Mesothelial cell of epicardium (in vitro differentiated cells): ENCODE data around the gene IQCK. TPM values are rescaled to one million over a fixed set of nuclear protein-coding genes. Genes with fewer than 3 reads are reported as not detected.

Experiments
- DNase-seq, 2 experiments: peaks; one replicate each; pipeline ENCODE4 v3.0.0; 2021; ENCODE audit warnings: low spot score in 2 of 2; ENCODE audit not compliant: unreplicated experiment in 2 of 2
- H3K27ac Mint-ChIP-seq: 2 replicates; pipeline ENCODE4 v1.8.0; 2021; ENCODE audit warnings: mixed read lengths
- H3K27me3 Mint-ChIP-seq: 2 replicates; pipeline ENCODE4 v1.8.0; 2021; ENCODE audit warnings: low read depth, mixed read lengths
- H3K36me3 Mint-ChIP-seq: 2 replicates; pipeline ENCODE4 v1.8.0; 2021; ENCODE audit warnings: mixed read lengths
- H3K4me1 Mint-ChIP-seq: 2 replicates; pipeline ENCODE4 v1.8.0; 2021; ENCODE audit warnings: mixed read lengths
- H3K4me3 Mint-ChIP-seq: 2 replicates; pipeline ENCODE4 v1.8.0; 2021; ENCODE audit warnings: mild to moderate bottlenecking, moderate library complexity, mixed read lengths
- H3K9me3 Mint-ChIP-seq: 2 replicates; pipeline ENCODE4 v1.8.0; 2021; ENCODE audit warnings: mixed read lengths
- total RNA-seq: library from RNA; stranded (reverse); gene quantifications from 3 replicates; pipeline ENCODE4 v1.2.1, GENCODE V29; 2021
- TF ChIP-seq, protein P1 (sequence below): fragments of 200-600 bp; sonication (generic); IDR thresholded peaks from one replicate; pipeline ENCODE4 v1.5.0; 2021; ENCODE audit warnings: antibody characterized with exemption; ENCODE audit not compliant: unreplicated experiment

Gene IQCK
- total RNA-seq, 1 donor from 2014 or later: 16.0 TPM

DNA sequence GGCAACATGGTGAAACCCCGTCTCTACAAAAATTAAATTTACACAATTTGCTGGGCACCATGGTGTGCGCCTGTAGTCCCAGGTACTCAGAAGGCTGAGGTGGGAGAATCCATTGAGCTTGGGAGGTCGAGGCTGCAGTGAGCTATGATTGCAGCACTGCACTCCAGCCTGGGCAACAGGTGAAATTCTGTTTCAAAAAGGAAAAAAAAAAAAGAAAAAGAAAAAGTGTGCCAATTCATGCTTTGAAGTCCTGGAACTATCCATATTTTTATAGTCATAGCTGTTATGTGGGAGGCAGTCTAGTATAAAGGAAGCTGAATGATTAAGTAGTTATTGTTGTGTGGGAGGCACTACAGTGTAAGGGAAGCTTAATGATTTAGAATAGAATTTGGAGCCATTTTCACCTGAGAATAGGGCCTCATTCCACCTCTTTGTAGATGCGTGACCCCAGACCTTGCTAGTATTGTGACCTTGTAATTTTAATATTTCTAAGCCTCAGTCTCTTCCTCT, 31.6 kb downstream of the IQCK start:
- TF ChIP-seq, protein P1, sequence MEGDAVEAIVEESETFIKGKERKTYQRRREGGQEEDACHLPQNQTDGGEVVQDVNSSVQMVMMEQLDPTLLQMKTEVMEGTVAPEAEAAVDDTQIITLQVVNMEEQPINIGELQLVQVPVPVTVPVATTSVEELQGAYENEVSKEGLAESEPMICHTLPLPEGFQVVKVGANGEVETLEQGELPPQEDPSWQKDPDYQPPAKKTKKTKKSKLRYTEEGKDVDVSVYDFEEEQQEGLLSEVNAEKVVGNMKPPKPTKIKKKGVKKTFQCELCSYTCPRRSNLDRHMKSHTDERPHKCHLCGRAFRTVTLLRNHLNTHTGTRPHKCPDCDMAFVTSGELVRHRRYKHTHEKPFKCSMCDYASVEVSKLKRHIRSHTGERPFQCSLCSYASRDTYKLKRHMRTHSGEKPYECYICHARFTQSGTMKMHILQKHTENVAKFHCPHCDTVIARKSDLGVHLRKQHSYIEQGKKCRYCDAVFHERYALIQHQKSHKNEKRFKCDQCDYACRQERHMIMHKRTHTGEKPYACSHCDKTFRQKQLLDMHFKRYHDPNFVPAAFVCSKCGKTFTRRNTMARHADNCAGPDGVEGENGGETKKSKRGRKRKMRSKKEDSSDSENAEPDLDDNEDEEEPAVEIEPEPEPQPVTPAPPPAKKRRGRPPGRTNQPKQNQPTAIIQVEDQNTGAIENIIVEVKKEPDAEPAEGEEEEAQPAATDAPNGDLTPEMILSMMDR: no peak
- no peaks in the 10 kb centered on the region for H3K36me3 Mint-ChIP-seq
- H3K27me3 Mint-ChIP-seq: no peaks in the 10 kb centered on the region
- H3K9me3 Mint-ChIP-seq: no peaks in the 10 kb centered on the region
- peak overlapping the region; percentile 30 for H3K4me3 Mint-ChIP-seq
- DNase-seq: no peak
- H3K27ac Mint-ChIP-seq: peak overlapping the region; percentile 95
- H3K4me1 Mint-ChIP-seq: peaks cover 78% of the 10 kb centered on the region

DNA sequence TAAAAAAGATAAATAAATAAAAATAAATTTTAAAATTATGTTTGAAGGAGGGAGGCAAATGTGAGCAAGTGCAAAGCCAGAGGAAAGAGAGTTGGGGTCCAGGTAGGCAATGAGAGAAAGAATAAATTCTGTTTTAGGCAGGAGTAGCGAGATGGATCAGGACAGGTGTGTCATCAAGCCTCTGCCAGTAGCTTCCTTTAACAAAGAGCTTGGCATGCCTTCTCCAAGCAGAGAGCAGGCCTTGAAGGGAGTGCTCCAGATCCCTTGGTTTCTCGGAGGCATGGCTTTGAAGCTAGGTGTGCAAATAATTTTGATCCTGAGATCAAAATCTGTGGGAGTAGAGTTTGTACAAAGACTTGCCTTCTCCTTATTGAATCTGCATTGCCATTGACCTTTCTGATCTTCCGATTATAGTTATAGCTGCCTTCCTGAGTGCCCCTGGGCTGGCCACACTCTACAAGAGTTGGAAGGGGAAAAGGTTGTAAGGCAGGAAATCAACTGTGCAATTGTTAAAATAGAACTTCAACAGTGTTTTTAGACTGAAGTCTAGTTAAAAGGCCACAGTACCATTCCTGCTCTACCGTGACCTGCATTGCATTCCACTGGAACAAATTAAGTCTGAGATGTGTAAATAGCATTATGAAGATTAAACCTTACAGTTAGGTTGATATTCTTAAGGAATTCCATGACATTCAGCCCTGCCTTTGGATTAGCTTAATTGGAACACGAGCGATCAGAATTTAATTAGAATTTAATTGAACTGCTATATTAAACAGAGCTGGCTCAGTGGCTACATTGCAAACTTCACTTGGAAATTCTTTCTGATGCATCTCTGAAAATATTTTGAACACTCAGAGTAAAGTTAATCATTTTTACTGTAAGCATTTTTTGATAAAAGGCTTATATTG, 33.7 kb downstream of the IQCK start:
- no peaks in the 10 kb centered on the region for H3K9me3 Mint-ChIP-seq
- no peak for DNase-seq
- H3K4me1 Mint-ChIP-seq: peaks cover 75% of the 10 kb centered on the region
- TF ChIP-seq, protein P1: no peak
- H3K4me3 Mint-ChIP-seq: no peak overlapping the region
- H3K36me3 Mint-ChIP-seq: no peaks in the 10 kb centered on the region
- H3K27me3 Mint-ChIP-seq: no peaks in the 10 kb centered on the region
- H3K27ac Mint-ChIP-seq: peak overlapping the region; percentile 94

DNA sequence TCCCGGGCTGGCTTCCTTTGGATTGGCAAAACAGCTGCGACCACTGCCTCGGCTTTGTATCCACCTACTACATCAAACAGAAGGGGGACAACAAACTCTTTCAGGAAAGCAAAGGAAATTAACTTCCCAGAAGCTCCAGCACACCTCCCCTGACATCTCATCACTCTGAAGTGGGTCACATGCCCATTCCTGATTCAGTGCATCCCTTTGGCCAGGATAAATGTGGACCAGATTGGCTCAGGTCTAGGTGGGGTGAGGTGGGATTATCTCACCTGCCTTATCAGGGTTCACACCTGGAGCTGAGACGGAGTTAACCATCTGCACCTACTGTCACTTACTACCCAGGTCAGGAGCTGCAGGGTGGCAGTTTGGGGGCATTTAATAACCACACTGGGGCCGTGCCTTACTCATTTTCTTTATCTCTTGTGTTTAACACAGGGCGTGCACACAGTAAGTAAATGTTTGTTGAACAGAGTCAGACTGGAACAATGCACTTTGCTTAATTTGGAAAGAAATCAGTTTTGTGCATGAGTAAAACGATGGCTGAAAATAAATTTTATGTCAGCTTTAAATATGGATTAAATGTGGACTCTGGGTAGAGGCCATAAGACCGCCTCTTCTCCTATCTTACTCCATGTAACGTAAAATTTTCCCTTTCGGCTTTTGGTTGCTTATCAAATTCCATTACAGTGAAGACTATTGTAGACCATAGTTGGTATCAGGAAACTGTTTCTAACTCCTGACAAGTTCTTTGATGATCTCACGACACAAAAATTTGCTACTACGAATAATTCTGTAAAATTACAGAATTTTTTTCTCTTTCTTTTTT, 36.0 kb downstream of the IQCK start:
- Mint-ChIP-seq H3K27me3 (no peaks in the 10 kb centered on the region), H3K27ac (peak overlapping the region; percentile 83), H3K9me3 (no peaks in the 10 kb centered on the region), H3K4me1 (peaks cover 68% of the 10 kb centered on the region), H3K36me3 (no peaks in the 10 kb centered on the region), H3K4me3 (no peak overlapping the region)
- DNase-seq: no peak
- TF ChIP-seq, protein P1: no peak

DNA sequence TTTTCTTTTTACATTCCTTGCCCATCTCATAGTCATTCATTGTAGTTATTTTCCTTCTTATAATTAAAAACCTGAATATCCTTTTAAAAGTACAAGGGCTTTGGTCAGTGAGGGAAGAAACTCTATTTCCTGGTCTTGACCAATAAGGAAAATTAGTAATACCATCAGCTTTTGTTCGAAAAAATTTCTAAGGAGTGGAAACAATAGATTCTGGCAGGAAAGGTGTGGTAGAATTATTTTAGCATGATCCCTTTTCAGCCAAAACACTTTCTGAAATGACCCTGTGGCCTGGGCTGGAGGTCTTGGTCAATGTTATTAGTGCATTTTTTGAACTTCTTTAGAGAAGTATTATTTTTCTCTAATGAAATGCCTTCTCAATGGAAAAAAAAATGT, 36.6 kb downstream of the IQCK start:
- Mint-ChIP-seq H3K9me3 (no peaks in the 10 kb centered on the region), H3K27ac (peak overlapping the region; percentile 83)
- TF ChIP-seq, protein P1: no peak

DNA sequence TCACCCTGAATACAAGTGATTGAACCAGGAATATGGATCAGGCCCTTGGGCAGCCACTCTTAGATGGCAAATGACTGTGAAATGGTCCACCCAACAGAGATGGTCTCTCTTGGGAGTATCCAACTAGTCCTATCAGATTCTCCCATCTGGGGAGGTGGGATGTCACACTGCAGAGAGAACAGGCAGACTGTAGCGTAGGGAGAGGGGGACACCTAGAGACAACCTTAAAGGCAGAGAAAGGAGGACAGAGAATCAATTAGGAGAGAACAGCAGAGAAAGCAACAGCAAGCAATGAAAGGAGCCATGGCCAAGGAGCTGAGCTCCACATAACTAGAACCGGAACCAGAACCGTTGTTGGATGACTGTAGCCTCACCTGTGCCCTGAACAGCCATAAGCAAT, 37.2 kb downstream of the IQCK start:
- Mint-ChIP-seq H3K27ac (peak overlapping the region; percentile 37), H3K36me3 (no peaks in the 10 kb centered on the region), H3K9me3 (no peaks in the 10 kb centered on the region), H3K27me3 (no peaks in the 10 kb centered on the region), H3K4me1 (peaks cover 56% of the 10 kb centered on the region), H3K4me3 (no peak overlapping the region)
- no peak for DNase-seq
- TF ChIP-seq, protein P1: no peak

More for the DNA sequence above, 36.6 kb downstream of the IQCK start:
- no peak for DNase-seq
- Mint-ChIP-seq H3K36me3 (no peaks in the 10 kb centered on the region), H3K4me1 (peaks cover 62% of the 10 kb centered on the region), H3K4me3 (no peak overlapping the region), H3K27me3 (no peaks in the 10 kb centered on the region)
